ENCODE results near the gene IMPG1. TPM values are rescaled to one million over a fixed set of nuclear protein-coding genes. Genes with fewer than 3 reads are reported as not detected.
A peak's percentile ranks its signal among the peaks of the same experiment; 100 is the strongest.

Gene IMPG1
- total and polyA plus RNA-seq, 9 donors = 0.11 to 0.79 (median 0.39) TPM

DNA sequence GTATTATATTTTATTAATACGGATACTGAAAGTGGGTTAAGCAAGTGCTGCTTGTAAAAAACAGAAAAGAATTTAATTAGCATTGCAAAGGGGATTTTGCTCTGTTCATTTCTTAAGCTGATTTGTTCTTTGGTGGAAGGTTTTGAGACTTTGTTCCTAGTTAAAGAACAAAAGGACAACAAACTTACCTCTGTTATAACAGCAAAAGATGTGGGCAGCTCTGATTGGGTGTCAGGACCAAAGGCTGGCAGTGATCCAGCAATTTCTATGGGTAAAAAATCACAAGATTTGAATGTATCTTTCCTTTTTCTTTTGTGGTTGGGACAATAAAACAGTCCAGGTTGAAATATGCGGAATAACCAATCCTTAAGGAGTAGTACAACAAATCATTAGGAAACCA is 68.8 kb downstream of the IMPG1 start:
- Histone ChIP-seq H3K27ac (ENCODE audit: low read length) (no peak overlapping the region), H3K4me3 (ENCODE audit: low read length) (no peak overlapping the region), H3K4me1 (ENCODE audit: control insufficient read depth, insufficient read depth, low read length) (no peaks in the 10 kb centered on the region), H3K36me3 (ENCODE audit: control insufficient read depth, insufficient read depth, low read length) (no peaks in the 10 kb centered on the region), H3K27me3 (ENCODE audit: control insufficient read depth, insufficient read depth, low read length) (no peaks in the 10 kb centered on the region), H3K9me3 (replicated peaks; ENCODE audit: control insufficient read depth, low read depth, low read length) (no peaks in the 10 kb centered on the region)
- WGBS (ENCODE audit: insufficient coverage) = no CpG with 5 or more reads among the region's 2 CpGs
- DNase-seq = no peak

DNA sequence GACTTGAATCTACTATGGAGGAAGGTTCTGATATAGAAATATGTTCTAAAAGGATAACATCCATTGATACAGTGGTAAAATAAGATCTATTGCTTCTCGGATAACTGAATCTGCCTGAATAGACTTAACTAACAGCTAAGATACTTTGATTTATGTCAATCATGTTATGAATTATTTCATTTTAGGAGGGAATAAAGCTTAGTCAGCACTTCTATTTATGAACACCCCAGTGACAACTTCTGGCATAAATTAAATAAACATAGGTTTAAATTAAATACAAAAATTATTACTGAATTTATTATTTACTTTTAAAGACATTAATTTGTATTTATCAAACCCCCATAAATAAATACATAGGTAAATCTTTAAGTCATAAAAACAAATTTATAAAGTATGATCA is 69.3 kb downstream of the IMPG1 start:
- Histone ChIP-seq H3K4me1 (ENCODE audit: control insufficient read depth, insufficient read depth, low read length) (no peaks in the 10 kb centered on the region), H3K27me3 (ENCODE audit: control insufficient read depth, insufficient read depth, low read length) (no peaks in the 10 kb centered on the region), H3K27ac (ENCODE audit: low read length) (no peak overlapping the region), H3K36me3 (ENCODE audit: control insufficient read depth, insufficient read depth, low read length) (no peaks in the 10 kb centered on the region), H3K9me3 (replicated peaks; ENCODE audit: control insufficient read depth, low read depth, low read length) (no peaks in the 10 kb centered on the region), H3K4me3 (ENCODE audit: low read length) (no peak overlapping the region)
- WGBS (ENCODE audit: insufficient coverage) = no CpG with 5 or more reads among the region's 1 CpG
- DNase-seq = no peak

DNA sequence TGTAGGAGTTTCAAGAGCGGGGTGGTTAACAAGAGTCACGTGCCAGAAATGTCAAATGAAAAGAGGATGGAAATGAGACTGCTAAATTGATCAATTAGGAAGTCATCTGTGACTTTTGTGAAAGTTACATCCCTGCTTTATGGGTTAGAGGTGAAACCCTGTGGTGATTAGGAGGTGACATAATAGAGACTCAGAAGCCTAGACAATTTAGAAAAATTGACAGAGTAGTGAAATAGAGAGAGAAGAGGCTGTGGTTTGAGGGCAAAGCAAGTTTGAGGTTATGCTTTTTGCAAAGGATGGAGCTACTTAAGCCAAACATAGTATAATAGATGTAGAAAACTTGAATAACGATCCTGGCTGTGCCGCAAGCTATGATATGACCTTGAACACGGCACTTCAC is 71.8 kb downstream of the IMPG1 start:
- no peak for DNase-seq
- no peak overlapping the region for H3K4me3 ChIP-seq (ENCODE audit: low read length)
- 94% methylated on average over 2 of the region's 5 CpGs for WGBS (ENCODE audit: insufficient coverage)
- no peaks in the 10 kb centered on the region for H3K36me3 ChIP-seq (ENCODE audit: control insufficient read depth, insufficient read depth, low read length)
- no peak overlapping the region for H3K27ac ChIP-seq (ENCODE audit: low read length)
- no peaks in the 10 kb centered on the region for H3K4me1 ChIP-seq (ENCODE audit: control insufficient read depth, insufficient read depth, low read length)
- H3K27me3 ChIP-seq (ENCODE audit: control insufficient read depth, insufficient read depth, low read length) = no peaks in the 10 kb centered on the region
- H3K9me3 ChIP-seq (replicated peaks; ENCODE audit: control insufficient read depth, low read depth, low read length) = no peaks in the 10 kb centered on the region

DNA sequence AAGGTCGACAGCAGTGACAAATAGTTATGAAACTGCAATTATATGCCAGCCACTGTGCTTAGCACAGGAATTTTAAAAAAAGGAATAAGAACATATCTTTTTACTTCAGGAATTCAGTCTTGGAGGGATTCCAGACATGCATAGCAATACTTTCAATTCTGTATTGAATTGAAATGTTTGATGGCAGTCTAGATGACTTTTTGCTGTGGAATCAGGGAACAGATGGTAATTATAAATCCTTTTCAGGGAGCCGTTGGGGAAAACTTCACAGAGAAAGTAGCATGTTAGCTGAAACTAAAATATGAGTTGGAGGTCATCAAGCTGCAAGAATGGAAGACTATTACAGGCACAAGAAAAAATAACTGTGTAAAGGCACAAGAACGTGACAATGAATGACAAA is 74.8 kb downstream of the IMPG1 start:
- Histone ChIP-seq H3K36me3 (ENCODE audit: control insufficient read depth, insufficient read depth, low read length) (no peaks in the 10 kb centered on the region), H3K27me3 (ENCODE audit: control insufficient read depth, insufficient read depth, low read length) (no peaks in the 10 kb centered on the region), H3K4me1 (ENCODE audit: control insufficient read depth, insufficient read depth, low read length) (no peaks in the 10 kb centered on the region), H3K9me3 (replicated peaks; ENCODE audit: control insufficient read depth, low read depth, low read length) (no peaks in the 10 kb centered on the region), H3K27ac (ENCODE audit: low read length) (no peak overlapping the region), H3K4me3 (ENCODE audit: low read length) (no peak overlapping the region)
- no CpG with 5 or more reads among the region's 3 CpGs for WGBS (ENCODE audit: insufficient coverage)
- DNase-seq = peak; percentile 8

DNA sequence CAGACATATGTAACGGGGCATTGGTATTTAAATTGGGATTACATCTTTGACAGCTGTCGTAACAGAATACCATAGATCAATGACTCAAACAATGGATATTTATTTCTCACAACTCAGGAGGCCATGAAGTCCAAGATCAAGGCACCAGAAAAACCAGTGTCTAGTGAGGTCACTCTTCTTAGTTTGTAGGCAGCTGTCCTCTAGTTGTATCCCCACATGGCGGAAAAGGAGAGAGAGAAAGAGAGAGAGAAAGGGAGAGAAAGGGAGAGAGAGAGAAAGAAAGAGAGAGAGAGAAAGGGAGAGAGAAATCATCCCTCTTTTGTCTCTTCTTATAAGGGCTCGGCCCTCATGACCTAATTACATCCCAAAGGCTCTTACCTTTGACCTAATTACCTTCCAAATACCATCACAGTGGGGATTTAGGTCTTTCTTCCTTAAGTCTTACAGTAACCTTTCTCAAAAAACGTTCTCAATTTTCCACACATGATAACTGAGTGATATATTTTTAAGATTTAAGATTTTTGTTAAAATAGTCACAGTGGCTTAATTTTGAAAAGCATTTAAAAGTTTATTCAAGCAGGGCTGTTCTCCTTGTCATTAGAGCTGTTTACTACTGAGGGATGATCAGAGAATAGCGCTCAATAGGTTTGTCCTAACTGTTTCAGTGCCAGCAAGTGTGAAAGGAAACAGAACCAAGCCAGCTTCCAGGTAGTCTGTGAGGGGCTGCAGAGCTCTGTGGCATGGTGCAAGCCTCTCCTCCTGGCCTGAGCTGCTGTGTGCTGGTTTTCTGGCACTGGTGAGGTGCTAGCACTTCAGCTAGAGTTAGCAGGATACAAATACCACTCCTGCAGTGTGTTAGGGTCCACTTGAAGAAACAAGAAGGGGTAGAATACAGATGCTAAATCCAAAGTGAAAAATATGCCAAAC is 79.0 kb downstream of the IMPG1 start:
- Histone ChIP-seq H3K4me1 (ENCODE audit: control insufficient read depth, insufficient read depth, low read length) (no peaks in the 10 kb centered on the region), H3K4me3 (ENCODE audit: low read length) (no peak overlapping the region), H3K27ac (ENCODE audit: low read length) (no peak overlapping the region), H3K9me3 (replicated peaks; ENCODE audit: control insufficient read depth, low read depth, low read length) (no peaks in the 10 kb centered on the region), H3K27me3 (ENCODE audit: control insufficient read depth, insufficient read depth, low read length) (no peaks in the 10 kb centered on the region), H3K36me3 (ENCODE audit: control insufficient read depth, insufficient read depth, low read length) (no peaks in the 10 kb centered on the region)
- DNase-seq = no peak
- no CpG with 5 or more reads among the region's 6 CpGs for WGBS (ENCODE audit: insufficient coverage)

DNA sequence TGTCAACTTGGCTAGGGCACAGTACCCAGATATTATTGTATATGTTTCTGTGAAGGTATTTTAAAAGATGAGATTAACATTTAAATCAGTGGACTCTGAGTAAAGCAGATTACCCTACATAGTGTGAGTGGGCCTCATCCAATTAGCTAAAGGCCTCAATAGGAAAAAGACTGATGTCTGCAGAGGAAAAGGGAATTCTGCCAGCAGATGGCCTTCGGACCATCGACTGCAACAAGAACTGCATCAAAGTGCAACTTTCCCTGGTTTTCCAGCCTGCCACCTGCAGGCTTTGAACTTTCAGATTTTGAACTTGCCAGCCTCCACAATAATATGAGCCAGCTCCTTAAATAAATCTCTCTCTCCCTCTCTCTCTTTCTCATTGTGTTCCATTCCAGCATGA is 80.5 kb downstream of the IMPG1 start:
- 60% methylated on average over 2 of the region's 2 CpGs for WGBS (ENCODE audit: insufficient coverage)
- H3K9me3 ChIP-seq (replicated peaks; ENCODE audit: control insufficient read depth, low read depth, low read length) = no peaks in the 10 kb centered on the region
- no peak overlapping the region for H3K4me3 ChIP-seq (ENCODE audit: low read length)
- H3K27ac ChIP-seq (ENCODE audit: low read length) = no peak overlapping the region
- H3K36me3 ChIP-seq (ENCODE audit: control insufficient read depth, insufficient read depth, low read length) = no peaks in the 10 kb centered on the region
- no peak for DNase-seq
- H3K27me3 ChIP-seq (ENCODE audit: control insufficient read depth, insufficient read depth, low read length) = no peaks in the 10 kb centered on the region
- no peaks in the 10 kb centered on the region for H3K4me1 ChIP-seq (ENCODE audit: control insufficient read depth, insufficient read depth, low read length)

DNA sequence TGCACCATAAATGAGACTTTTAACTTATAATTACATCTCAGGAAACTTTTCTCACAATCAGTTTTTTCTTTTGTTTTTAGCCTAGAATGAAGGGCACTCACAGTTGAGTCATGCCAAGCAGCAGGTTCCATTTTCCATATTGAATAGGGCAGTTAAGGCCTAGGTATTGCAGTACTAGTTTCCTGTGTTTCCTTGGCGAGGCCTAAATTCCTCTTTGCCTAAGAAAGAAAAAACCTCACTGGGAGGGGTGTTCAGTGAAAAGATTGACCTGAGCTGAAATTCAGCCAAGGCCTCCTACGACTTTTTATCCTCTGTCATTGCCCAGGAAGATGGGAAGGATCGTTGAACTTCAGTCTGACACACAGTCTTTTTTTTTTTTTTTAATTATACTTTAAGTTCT is 85.5 kb downstream of the IMPG1 start:
- Histone ChIP-seq H3K36me3 (ENCODE audit: control insufficient read depth, insufficient read depth, low read length) (no peaks in the 10 kb centered on the region), H3K4me3 (ENCODE audit: low read length) (no peak overlapping the region), H3K4me1 (ENCODE audit: control insufficient read depth, insufficient read depth, low read length) (no peaks in the 10 kb centered on the region), H3K9me3 (replicated peaks; ENCODE audit: control insufficient read depth, low read depth, low read length) (no peaks in the 10 kb centered on the region), H3K27ac (ENCODE audit: low read length) (no peak overlapping the region), H3K27me3 (ENCODE audit: control insufficient read depth, insufficient read depth, low read length) (no peaks in the 10 kb centered on the region)
- no CpG with 5 or more reads among the region's 3 CpGs for WGBS (ENCODE audit: insufficient coverage)
- no peak for DNase-seq

DNA sequence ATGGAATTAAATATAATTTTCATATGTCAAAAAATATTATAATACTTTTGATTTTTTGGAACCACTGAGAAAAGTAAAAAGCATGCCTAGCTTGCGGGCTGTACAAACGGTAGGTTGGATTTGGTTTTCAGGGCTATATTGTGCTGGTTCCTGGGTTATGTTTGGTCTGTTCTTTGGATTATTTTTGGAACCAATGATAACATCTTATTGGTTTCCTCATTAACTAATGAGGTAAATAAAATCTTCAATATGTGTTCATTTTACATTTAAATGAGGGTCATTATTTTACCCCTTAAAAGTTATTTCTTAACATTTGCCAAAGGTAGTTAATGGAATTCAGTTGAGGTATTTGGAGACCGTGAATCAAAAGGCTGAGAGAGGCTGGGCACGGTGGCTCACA is 96.6 kb downstream of the IMPG1 start:
- WGBS (ENCODE audit: insufficient coverage) = 83% methylated on average over 2 of the region's 4 CpGs
- no peaks in the 10 kb centered on the region for H3K4me1 ChIP-seq (ENCODE audit: control insufficient read depth, insufficient read depth, low read length)
- no peak overlapping the region for H3K27ac ChIP-seq (ENCODE audit: low read length)
- H3K36me3 ChIP-seq (ENCODE audit: control insufficient read depth, insufficient read depth, low read length) = no peaks in the 10 kb centered on the region
- no peaks in the 10 kb centered on the region for H3K27me3 ChIP-seq (ENCODE audit: control insufficient read depth, insufficient read depth, low read length)
- no peak overlapping the region for H3K4me3 ChIP-seq (ENCODE audit: low read length)
- DNase-seq = no peak
- no peaks in the 10 kb centered on the region for H3K9me3 ChIP-seq (replicated peaks; ENCODE audit: control insufficient read depth, low read depth, low read length)

DNA sequence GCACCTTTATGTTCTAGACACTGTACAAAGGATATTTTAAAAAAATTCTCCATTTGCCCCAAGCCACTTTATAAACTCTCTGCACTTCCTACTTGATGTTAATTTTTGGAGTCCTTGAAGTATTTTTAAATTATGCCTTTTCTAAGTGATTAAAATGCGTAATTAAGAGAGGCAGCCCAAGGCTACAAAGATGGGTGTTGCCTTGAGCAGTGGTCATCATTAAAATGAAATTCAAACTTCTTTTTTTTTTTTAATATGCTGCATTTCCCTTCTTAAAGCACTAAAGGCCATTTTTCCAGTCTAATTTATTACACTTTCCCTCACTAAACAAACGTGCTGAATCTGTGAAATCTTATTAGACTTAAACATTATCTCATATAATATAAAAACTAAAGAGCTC is 102.4 kb downstream of the IMPG1 start:
- H3K4me3 ChIP-seq (ENCODE audit: low read length) = no peak overlapping the region
- no peaks in the 10 kb centered on the region for H3K4me1 ChIP-seq (ENCODE audit: control insufficient read depth, insufficient read depth, low read length)
- H3K27ac ChIP-seq (ENCODE audit: low read length) = no peak overlapping the region
- WGBS (ENCODE audit: insufficient coverage) = no CpG with 5 or more reads among the region's 2 CpGs
- no peaks in the 10 kb centered on the region for H3K9me3 ChIP-seq (replicated peaks; ENCODE audit: control insufficient read depth, low read depth, low read length)
- DNase-seq = no peak
- no peaks in the 10 kb centered on the region for H3K36me3 ChIP-seq (ENCODE audit: control insufficient read depth, insufficient read depth, low read length)
- H3K27me3 ChIP-seq (ENCODE audit: control insufficient read depth, insufficient read depth, low read length) = no peaks in the 10 kb centered on the region

DNA sequence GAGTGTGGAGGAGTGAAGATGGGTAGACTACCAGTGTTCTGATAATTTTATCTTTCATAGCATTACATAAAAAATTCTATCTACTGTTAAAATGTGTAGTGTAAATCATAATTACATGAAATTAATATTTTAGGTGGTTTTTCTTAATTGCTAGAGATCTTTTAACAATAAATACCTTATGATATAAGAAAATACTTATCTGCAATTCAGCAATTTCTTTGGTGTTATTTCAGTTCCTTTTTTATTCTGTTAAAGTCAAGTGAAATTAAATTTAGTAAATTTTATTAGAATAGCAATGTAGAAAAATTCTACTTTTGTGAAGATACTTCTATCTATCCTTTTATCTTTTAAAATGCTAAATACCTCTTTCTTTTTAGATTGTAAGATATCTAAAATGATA is 104.3 kb downstream of the IMPG1 start:
- H3K27me3 ChIP-seq (ENCODE audit: control insufficient read depth, insufficient read depth, low read length) = no peaks in the 10 kb centered on the region
- DNase-seq = no peak
- no peaks in the 10 kb centered on the region for H3K36me3 ChIP-seq (ENCODE audit: control insufficient read depth, insufficient read depth, low read length)
- H3K4me3 ChIP-seq (ENCODE audit: low read length) = no peak overlapping the region
- H3K27ac ChIP-seq (ENCODE audit: low read length) = no peak overlapping the region
- no peaks in the 10 kb centered on the region for H3K4me1 ChIP-seq (ENCODE audit: control insufficient read depth, insufficient read depth, low read length)
- H3K9me3 ChIP-seq (replicated peaks; ENCODE audit: control insufficient read depth, low read depth, low read length) = no peaks in the 10 kb centered on the region

DNA sequence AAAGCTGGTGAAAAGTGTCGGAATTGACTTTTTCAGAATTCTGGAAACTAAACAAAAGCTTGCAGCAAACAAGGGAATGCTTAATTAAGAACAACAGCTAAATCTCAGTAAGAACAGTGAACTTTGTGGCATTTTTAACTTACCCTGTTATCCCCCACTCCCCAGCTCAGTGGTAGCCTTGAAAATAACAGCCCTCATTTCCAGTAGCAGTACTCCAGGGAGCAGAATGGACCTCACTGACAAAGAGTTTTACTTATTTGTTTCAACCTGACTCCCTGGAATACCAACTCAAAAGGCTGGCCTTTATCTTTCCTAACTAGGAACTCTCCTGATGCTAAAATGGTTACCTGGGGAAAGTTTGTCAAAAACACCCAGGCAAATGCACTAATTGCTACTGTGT is 108.9 kb downstream of the IMPG1 start:
- Histone ChIP-seq H3K27ac (ENCODE audit: low read length) (no peak overlapping the region), H3K4me3 (ENCODE audit: low read length) (no peak overlapping the region), H3K36me3 (ENCODE audit: control insufficient read depth, insufficient read depth, low read length) (no peaks in the 10 kb centered on the region), H3K4me1 (ENCODE audit: control insufficient read depth, insufficient read depth, low read length) (no peaks in the 10 kb centered on the region), H3K9me3 (replicated peaks; ENCODE audit: control insufficient read depth, low read depth, low read length) (no peaks in the 10 kb centered on the region), H3K27me3 (ENCODE audit: control insufficient read depth, insufficient read depth, low read length) (no peaks in the 10 kb centered on the region)
- no peak for DNase-seq
- WGBS (ENCODE audit: insufficient coverage) = 71% methylated on average over 1 of the region's 1 CpG

All from muscle of leg (tissue), 11 donors.